ENCODE measurements around the gene CEL. TPM values are rescaled to one million over a fixed set of nuclear protein-coding genes. Genes with fewer than 3 reads are reported as not detected.

The CEL gene
- total RNA-seq, 1 experiment from 2014 or later = 2.8 TPM

DNA sequence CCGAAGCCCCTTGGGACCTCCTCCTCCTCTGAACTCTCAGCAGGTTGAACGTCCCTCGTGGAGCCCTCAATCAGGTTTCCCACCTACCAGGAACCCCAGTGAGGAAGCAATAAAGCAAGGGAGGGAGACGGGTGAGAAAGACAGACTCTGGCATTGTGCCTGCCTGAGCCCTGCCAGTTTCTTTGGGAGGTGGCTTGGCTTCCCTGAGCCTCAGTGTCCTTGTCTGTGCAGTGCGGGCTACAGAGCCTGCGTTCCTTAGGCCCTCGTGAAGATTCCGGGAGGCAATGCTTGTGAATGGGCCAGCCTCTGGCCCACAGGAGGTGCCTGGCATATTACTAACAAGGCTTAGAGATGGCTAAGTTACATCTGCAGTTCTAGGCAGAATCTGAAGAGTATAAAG lies 19.1 kb upstream of the CEL start:
- ChIA-PET POLR2A (ENCODE audit: low non-redundant PET) (no interaction called here), CTCF (no interaction called here)
- peaks cover 45% of the 10 kb centered on the region for H3K36me3 ChIP-seq (ENCODE audit: insufficient read depth, low read length, poor library complexity, severe bottlenecking)
- TF ChIP-seq EZH2 (IDR thresholded peaks at IDR 0.05; ENCODE audit: borderline replicate concordance, low read depth, low read length, poor library complexity, severe bottlenecking) = no peak
- TF ChIP-seq, protein P1, sequence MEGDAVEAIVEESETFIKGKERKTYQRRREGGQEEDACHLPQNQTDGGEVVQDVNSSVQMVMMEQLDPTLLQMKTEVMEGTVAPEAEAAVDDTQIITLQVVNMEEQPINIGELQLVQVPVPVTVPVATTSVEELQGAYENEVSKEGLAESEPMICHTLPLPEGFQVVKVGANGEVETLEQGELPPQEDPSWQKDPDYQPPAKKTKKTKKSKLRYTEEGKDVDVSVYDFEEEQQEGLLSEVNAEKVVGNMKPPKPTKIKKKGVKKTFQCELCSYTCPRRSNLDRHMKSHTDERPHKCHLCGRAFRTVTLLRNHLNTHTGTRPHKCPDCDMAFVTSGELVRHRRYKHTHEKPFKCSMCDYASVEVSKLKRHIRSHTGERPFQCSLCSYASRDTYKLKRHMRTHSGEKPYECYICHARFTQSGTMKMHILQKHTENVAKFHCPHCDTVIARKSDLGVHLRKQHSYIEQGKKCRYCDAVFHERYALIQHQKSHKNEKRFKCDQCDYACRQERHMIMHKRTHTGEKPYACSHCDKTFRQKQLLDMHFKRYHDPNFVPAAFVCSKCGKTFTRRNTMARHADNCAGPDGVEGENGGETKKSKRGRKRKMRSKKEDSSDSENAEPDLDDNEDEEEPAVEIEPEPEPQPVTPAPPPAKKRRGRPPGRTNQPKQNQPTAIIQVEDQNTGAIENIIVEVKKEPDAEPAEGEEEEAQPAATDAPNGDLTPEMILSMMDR (conservative IDR thresholded peaks at IDR 0.05; ENCODE audit: low read depth, low read length) = no peak
- no peak for DNase-seq (ENCODE audit: low spot score)
- H3K9me3 ChIP-seq (ENCODE audit: low read depth, low read length, poor library complexity, severe bottlenecking) = no peaks in the 10 kb centered on the region
- BruUV-seq (replicated peaks) = no TSS peak
- no peak overlapping the region for H3K4me3 ChIP-seq (ENCODE audit: low read depth, low read length, poor library complexity, severe bottlenecking)
- peaks cover 10% of the 10 kb centered on the region for H3K4me1 ChIP-seq (ENCODE audit: insufficient read depth, low read length, poor library complexity, severe bottlenecking)
- no peak overlapping the region for H3K27ac ChIP-seq (ENCODE audit: low read depth, low read length, poor library complexity, severe bottlenecking)
- intact Hi-C loops (cut with micrococcal nuclease; ENCODE audit: unreplicated experiment) = loop anchor here (5.0 kb wide), 1 partner anchor 105 kb away; no protein-coding TSS in a partner anchor
- no peaks in the 10 kb centered on the region for H3K27me3 ChIP-seq (replicated peaks; ENCODE audit: insufficient read depth, low read depth, low read length, poor library complexity)

DNA sequence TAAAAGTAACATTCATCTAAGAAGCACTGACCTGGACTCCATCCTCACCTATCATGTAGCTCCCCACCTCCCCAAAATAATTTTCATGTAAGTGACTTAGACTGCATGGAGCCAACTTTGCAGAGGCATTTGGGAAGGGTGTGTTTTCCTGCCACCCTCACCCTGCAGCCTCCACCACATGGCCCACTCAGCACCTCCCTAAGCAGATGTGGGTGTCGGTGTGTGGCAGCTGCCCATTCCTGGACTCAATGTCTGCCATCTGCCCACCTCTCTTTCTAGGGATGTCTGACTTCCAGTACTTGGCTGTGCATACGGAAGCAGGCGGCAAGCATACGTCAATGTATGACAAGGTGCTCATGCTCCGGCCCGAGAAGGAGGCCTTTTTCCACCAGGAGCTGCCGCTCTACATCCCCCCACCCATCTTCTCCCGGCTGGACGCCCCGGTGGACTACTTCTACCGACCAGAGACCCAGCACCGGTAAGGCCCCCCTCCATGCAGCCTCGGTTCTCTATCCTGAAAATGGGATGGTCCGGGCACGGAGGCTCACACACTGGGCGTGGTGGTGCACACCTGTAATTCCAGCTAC lies 18.2 kb upstream of the CEL start:
- intact Hi-C loops (cut with micrococcal nuclease; ENCODE audit: unreplicated experiment) = loop anchor here (5.0 kb wide), 1 partner anchor 104 kb away; no protein-coding TSS in a partner anchor
- DNase-seq (ENCODE audit: low spot score) = no peak
- Histone ChIP-seq H3K36me3 (ENCODE audit: insufficient read depth, low read length, poor library complexity, severe bottlenecking) (peaks cover 48% of the 10 kb centered on the region), H3K27ac (ENCODE audit: low read depth, low read length, poor library complexity, severe bottlenecking) (no peak overlapping the region), H3K27me3 (replicated peaks; ENCODE audit: insufficient read depth, low read depth, low read length, poor library complexity) (no peaks in the 10 kb centered on the region), H3K4me3 (ENCODE audit: low read depth, low read length, poor library complexity, severe bottlenecking) (no peak overlapping the region), H3K4me1 (ENCODE audit: insufficient read depth, low read length, poor library complexity, severe bottlenecking) (peaks cover 10% of the 10 kb centered on the region), H3K9me3 (ENCODE audit: low read depth, low read length, poor library complexity, severe bottlenecking) (no peaks in the 10 kb centered on the region)
- BruUV-seq (replicated peaks) = no TSS peak
- ChIA-PET CTCF (no interaction called here), POLR2A (ENCODE audit: low non-redundant PET) (no interaction called here)
- TF ChIP-seq, protein P1 (conservative IDR thresholded peaks at IDR 0.05; ENCODE audit: low read depth, low read length) = no peak

DNA sequence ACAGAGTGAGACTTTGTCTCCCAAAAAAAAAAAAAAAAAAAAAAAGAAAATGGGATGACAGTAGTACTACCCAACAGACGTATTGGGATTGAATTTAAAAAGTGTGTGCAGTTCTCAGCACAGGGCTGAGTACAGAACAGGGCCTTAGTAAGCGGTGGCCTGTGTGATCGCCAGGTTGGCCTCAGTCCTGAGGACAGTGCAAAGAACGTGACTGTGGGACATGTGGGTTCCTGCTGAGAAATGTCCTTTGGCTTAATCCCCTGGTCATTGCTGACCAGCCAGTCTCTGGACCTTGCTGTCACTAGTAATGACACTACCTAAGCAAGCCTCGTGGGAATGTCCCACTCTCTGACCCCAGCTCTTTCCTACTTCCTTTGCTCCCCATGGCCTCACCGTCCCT lies 17.7 kb upstream of the CEL start:
- intact Hi-C loops (cut with micrococcal nuclease; ENCODE audit: unreplicated experiment) = loop anchor here (5.0 kb wide), 1 partner anchor 103 kb away; no protein-coding TSS in a partner anchor
- TF ChIP-seq EZH2 (IDR thresholded peaks at IDR 0.05; ENCODE audit: borderline replicate concordance, low read depth, low read length, poor library complexity, severe bottlenecking) = no peak
- TF ChIP-seq, protein P1 (conservative IDR thresholded peaks at IDR 0.05; ENCODE audit: low read depth, low read length) = no peak
- CTCF ChIA-PET = no interaction called here
- H3K9me3 ChIP-seq (ENCODE audit: low read depth, low read length, poor library complexity, severe bottlenecking) = no peaks in the 10 kb centered on the region
- H3K27ac ChIP-seq (ENCODE audit: low read depth, low read length, poor library complexity, severe bottlenecking) = no peak overlapping the region
- no peaks in the 10 kb centered on the region for H3K27me3 ChIP-seq (replicated peaks; ENCODE audit: insufficient read depth, low read depth, low read length, poor library complexity)
- no TSS peak for BruUV-seq (replicated peaks)
- POLR2A ChIA-PET (ENCODE audit: low non-redundant PET) = no interaction called here
- peaks cover 10% of the 10 kb centered on the region for H3K4me1 ChIP-seq (ENCODE audit: insufficient read depth, low read length, poor library complexity, severe bottlenecking)
- DNase-seq (ENCODE audit: low spot score) = no peak
- peaks cover 48% of the 10 kb centered on the region for H3K36me3 ChIP-seq (ENCODE audit: insufficient read depth, low read length, poor library complexity, severe bottlenecking)
- no peak overlapping the region for H3K4me3 ChIP-seq (ENCODE audit: low read depth, low read length, poor library complexity, severe bottlenecking)

Measured in A673 (cell line).